ENCODE data around the gene MYL4.

The MYL4 gene

GRCh38 chr17:47231866-47232265 is 22.7 kb downstream of the MYL4 start:
- Histone ChIP-seq H3K4me1 (ENCODE audit: control insufficient read depth, insufficient read depth, low read length) (peaks cover 10% of the 10 kb centered on the region; the same call in 1 of the 2 replicates), H3K36me3 (ENCODE audit: control insufficient read depth, insufficient read depth, low read length) (no peaks in the 10 kb centered on the region), H3K9me3 (ENCODE audit: control insufficient read depth, insufficient read depth, low read length) (no peaks in the 10 kb centered on the region), H3K27ac (ENCODE audit: low read depth, low read length) (no peak overlapping the region), H3K9ac (ENCODE audit: low read depth, low read length) (no peak overlapping the region), H3K4me3 (ENCODE audit: low read depth, low read length) (no peak overlapping the region), H3K27me3 (ENCODE audit: control insufficient read depth, insufficient read depth, low read length) (peaks cover 5% of the 10 kb centered on the region)

- no peaks in the 10 kb centered on the region for H3K9me3 ChIP-seq (ENCODE audit: control insufficient read depth, insufficient read depth, low read length)
- no peak overlapping the region for H3K9ac ChIP-seq (ENCODE audit: low read depth, low read length)
- H3K27ac ChIP-seq (ENCODE audit: low read depth, low read length), result no peak overlapping the region
- no peak overlapping the region for H3K4me3 ChIP-seq (ENCODE audit: low read depth, low read length)
- peaks cover 5% of the 10 kb centered on the region for H3K27me3 ChIP-seq (ENCODE audit: control insufficient read depth, insufficient read depth, low read length)
- no peaks in the 10 kb centered on the region for H3K36me3 ChIP-seq (ENCODE audit: control insufficient read depth, insufficient read depth, low read length)
- H3K4me1 ChIP-seq (ENCODE audit: control insufficient read depth, insufficient read depth, low read length), result peaks cover 10% of the 10 kb centered on the region; the same call in 1 of the 2 replicates
Measured at GRCh38 chr17:47232465-47232864, 23.3 kb downstream of the MYL4 start.

- no peaks in the 10 kb centered on the region for H3K4me1 ChIP-seq (ENCODE audit: control insufficient read depth, insufficient read depth, low read length)
- no peak overlapping the region for H3K4me3 ChIP-seq (ENCODE audit: low read depth, low read length)
- H3K9ac ChIP-seq (ENCODE audit: low read depth, low read length), result no peak overlapping the region
- no peaks in the 10 kb centered on the region for H3K9me3 ChIP-seq (ENCODE audit: control insufficient read depth, insufficient read depth, low read length)
- H3K27ac ChIP-seq (ENCODE audit: low read depth, low read length), result no peak overlapping the region
- H3K27me3 ChIP-seq (ENCODE audit: control insufficient read depth, insufficient read depth, low read length), result no peaks in the 10 kb centered on the region
- no peaks in the 10 kb centered on the region for H3K36me3 ChIP-seq (ENCODE audit: control insufficient read depth, insufficient read depth, low read length)
Measured at GRCh38 chr17:47235506-47235905, 26.4 kb downstream of the MYL4 start.

GRCh38 chr17:47235923-47236322 is 26.8 kb downstream of the MYL4 start:
- Histone ChIP-seq H3K36me3 (ENCODE audit: control insufficient read depth, insufficient read depth, low read length) (no peaks in the 10 kb centered on the region), H3K4me3 (ENCODE audit: low read depth, low read length) (no peak overlapping the region), H3K4me1 (ENCODE audit: control insufficient read depth, insufficient read depth, low read length) (no peaks in the 10 kb centered on the region), H3K27ac (ENCODE audit: low read depth, low read length) (no peak overlapping the region), H3K27me3 (ENCODE audit: control insufficient read depth, insufficient read depth, low read length) (no peaks in the 10 kb centered on the region), H3K9me3 (ENCODE audit: control insufficient read depth, insufficient read depth, low read length) (no peaks in the 10 kb centered on the region), H3K9ac (ENCODE audit: low read depth, low read length) (no peak overlapping the region)

- Histone ChIP-seq H3K4me1 (ENCODE audit: control insufficient read depth, insufficient read depth, low read length) (no peaks in the 10 kb centered on the region), H3K9me3 (ENCODE audit: control insufficient read depth, insufficient read depth, low read length) (no peaks in the 10 kb centered on the region), H3K27me3 (ENCODE audit: control insufficient read depth, insufficient read depth, low read length) (no peaks in the 10 kb centered on the region), H3K4me3 (ENCODE audit: low read depth, low read length) (no peak overlapping the region), H3K9ac (ENCODE audit: low read depth, low read length) (no peak overlapping the region), H3K27ac (ENCODE audit: low read depth, low read length) (no peak overlapping the region), H3K36me3 (ENCODE audit: control insufficient read depth, insufficient read depth, low read length) (no peaks in the 10 kb centered on the region)
Measured at GRCh38 chr17:47237841-47238240, 28.7 kb downstream of the MYL4 start.

GRCh38 chr17:47238321-47239010 is 29.3 kb downstream of the MYL4 start:
- Histone ChIP-seq H3K9me3 (ENCODE audit: control insufficient read depth, insufficient read depth, low read length) (no peaks in the 10 kb centered on the region), H3K27me3 (ENCODE audit: control insufficient read depth, insufficient read depth, low read length) (no peaks in the 10 kb centered on the region), H3K36me3 (ENCODE audit: control insufficient read depth, insufficient read depth, low read length) (no peaks in the 10 kb centered on the region), H3K4me3 (ENCODE audit: low read depth, low read length) (no peak overlapping the region), H3K4me1 (ENCODE audit: control insufficient read depth, insufficient read depth, low read length) (no peaks in the 10 kb centered on the region), H3K27ac (ENCODE audit: low read depth, low read length) (no peak overlapping the region), H3K9ac (ENCODE audit: low read depth, low read length) (no peak overlapping the region)

- no peaks in the 10 kb centered on the region for H3K27me3 ChIP-seq (ENCODE audit: control insufficient read depth, insufficient read depth, low read length)
- H3K4me1 ChIP-seq (ENCODE audit: control insufficient read depth, insufficient read depth, low read length), result no peaks in the 10 kb centered on the region
- H3K9me3 ChIP-seq (ENCODE audit: control insufficient read depth, insufficient read depth, low read length), result no peaks in the 10 kb centered on the region
- no peak overlapping the region for H3K4me3 ChIP-seq (ENCODE audit: low read depth, low read length)
- no peak overlapping the region for H3K27ac ChIP-seq (ENCODE audit: low read depth, low read length)
- H3K36me3 ChIP-seq (ENCODE audit: control insufficient read depth, insufficient read depth, low read length), result no peaks in the 10 kb centered on the region
- H3K9ac ChIP-seq (ENCODE audit: low read depth, low read length), result no peak overlapping the region
Measured at GRCh38 chr17:47239619-47239966, 30.4 kb downstream of the MYL4 start.

GRCh38 chr17:47239967-47240651 is 31.0 kb downstream of the MYL4 start:
- H3K27ac ChIP-seq (ENCODE audit: low read depth, low read length), result no peak overlapping the region
- no peaks in the 10 kb centered on the region for H3K27me3 ChIP-seq (ENCODE audit: control insufficient read depth, insufficient read depth, low read length)
- H3K9ac ChIP-seq (ENCODE audit: low read depth, low read length), result no peak overlapping the region
- H3K9me3 ChIP-seq (ENCODE audit: control insufficient read depth, insufficient read depth, low read length), result no peaks in the 10 kb centered on the region
- H3K4me3 ChIP-seq (ENCODE audit: low read depth, low read length), result no peak overlapping the region
- no peaks in the 10 kb centered on the region for H3K36me3 ChIP-seq (ENCODE audit: control insufficient read depth, insufficient read depth, low read length)
- no peaks in the 10 kb centered on the region for H3K4me1 ChIP-seq (ENCODE audit: control insufficient read depth, insufficient read depth, low read length)

GRCh38 chr17:47240806-47241205 is 31.7 kb downstream of the MYL4 start:
- no peak overlapping the region for H3K27ac ChIP-seq (ENCODE audit: low read depth, low read length)
- no peaks in the 10 kb centered on the region for H3K27me3 ChIP-seq (ENCODE audit: control insufficient read depth, insufficient read depth, low read length)
- no peaks in the 10 kb centered on the region for H3K4me1 ChIP-seq (ENCODE audit: control insufficient read depth, insufficient read depth, low read length)
- H3K9me3 ChIP-seq (ENCODE audit: control insufficient read depth, insufficient read depth, low read length), result no peaks in the 10 kb centered on the region
- H3K4me3 ChIP-seq (ENCODE audit: low read depth, low read length), result no peak overlapping the region
- no peak overlapping the region for H3K9ac ChIP-seq (ENCODE audit: low read depth, low read length)
- no peaks in the 10 kb centered on the region for H3K36me3 ChIP-seq (ENCODE audit: control insufficient read depth, insufficient read depth, low read length)

- no peaks in the 10 kb centered on the region for H3K9me3 ChIP-seq (ENCODE audit: control insufficient read depth, insufficient read depth, low read length)
- H3K27me3 ChIP-seq (ENCODE audit: control insufficient read depth, insufficient read depth, low read length), result no peaks in the 10 kb centered on the region
- no peak overlapping the region for H3K4me3 ChIP-seq (ENCODE audit: low read depth, low read length)
- H3K27ac ChIP-seq (ENCODE audit: low read depth, low read length), result no peak overlapping the region
- no peak overlapping the region for H3K9ac ChIP-seq (ENCODE audit: low read depth, low read length)
- H3K36me3 ChIP-seq (ENCODE audit: control insufficient read depth, insufficient read depth, low read length), result no peaks in the 10 kb centered on the region
- no peaks in the 10 kb centered on the region for H3K4me1 ChIP-seq (ENCODE audit: control insufficient read depth, insufficient read depth, low read length)
Measured at GRCh38 chr17:47242648-47243047, 33.5 kb downstream of the MYL4 start.

GRCh38 chr17:47243737-47244598 is 34.8 kb downstream of the MYL4 start:
- no peak overlapping the region for H3K27ac ChIP-seq (ENCODE audit: low read depth, low read length)
- no peak overlapping the region for H3K9ac ChIP-seq (ENCODE audit: low read depth, low read length)

More at GRCh38 chr17:47243737-47244598, 34.8 kb downstream of the MYL4 start:
- H3K36me3 ChIP-seq (ENCODE audit: control insufficient read depth, insufficient read depth, low read length), result no peaks in the 10 kb centered on the region
- H3K9me3 ChIP-seq (ENCODE audit: control insufficient read depth, insufficient read depth, low read length), result no peaks in the 10 kb centered on the region
- H3K4me1 ChIP-seq (ENCODE audit: control insufficient read depth, insufficient read depth, low read length), result no peaks in the 10 kb centered on the region
- H3K27me3 ChIP-seq (ENCODE audit: control insufficient read depth, insufficient read depth, low read length), result no peaks in the 10 kb centered on the region
- no peak overlapping the region for H3K4me3 ChIP-seq (ENCODE audit: low read depth, low read length)
